HCT116 (cell line): ENCODE data around the gene POU3F2.

Experiments used
- EGR1 ChIP-seq: IDR thresholded peaks from 2 replicates; pipeline ENCODE4 v1.6.1; 2012; ENCODE audit warnings: low read depth
- EZH2 ChIP-seq: fragments of 200-600 bp; sonication (generic); IDR thresholded peaks from 2 replicates; pipeline ENCODE4 v1.6.1; 2017; ENCODE audit warnings: antibody characterized with exemption, mixed run types
- EZH2phosphoT487 ChIP-seq: fragments of 200-600 bp; IDR thresholded peaks from 2 replicates; pipeline ENCODE4 v1.6.1; 2018; ENCODE audit warnings: antibody characterized with exemption, borderline replicate concordance
- POLR2A ChIP-seq: IDR thresholded peaks from 2 replicates; pipeline ENCODE4 v1.7.0; 2011; ENCODE audit warnings: borderline replicate concordance; ENCODE audit not compliant: insufficient read depth, insufficient read length; ENCODE audit errors: extremely low read depth
- POLR2AphosphoS5 ChIP-seq: IDR thresholded peaks from 2 replicates; pipeline ENCODE4 v1.6.1; 2011; ENCODE audit warnings: mild to moderate bottlenecking, low read depth, low read length, moderate library complexity
- SIN3A ChIP-seq: IDR thresholded peaks from 2 replicates; pipeline ENCODE4 v1.6.1; 2012; ENCODE audit warnings: low read depth
- SP1 ChIP-seq: IDR thresholded peaks from 2 replicates; pipeline ENCODE4 v1.6.1; 2012; ENCODE audit warnings: low read depth
- SRF ChIP-seq: IDR thresholded peaks from 2 replicates; pipeline ENCODE4 v1.6.1; 2012; ENCODE audit warnings: low read depth
- ZFX ChIP-seq: fragments of 450-650 bp; IDR thresholded peaks from 2 replicates; pipeline ENCODE4 v1.6.1; 2017
- TF ChIP-seq, protein P1 (sequence below), 3 experiments: fragments of 200-600 bp in 1 of 3; sonication (generic) in 1 of 3; IDR thresholded peaks in 2 of 3; conservative IDR thresholded peaks in 1 of 3; 2 replicates each; pipeline ENCODE4 v1.5.1; 2012 to 2017; ENCODE audit warnings: low read depth in 2 of 3, low read length in 2 of 3, antibody characterized with exemption in 1 of 3, borderline replicate concordance in 1 of 3, control low read depth in 1 of 3, mild to moderate bottlenecking in 1 of 3, mixed read lengths in 1 of 3, mixed run types in 1 of 3, moderate library complexity in 1 of 3; ENCODE audit not compliant: insufficient read depth in 1 of 3
- TF ChIP-seq, protein P2 (sequence below): IDR thresholded peaks from 2 replicates; pipeline ENCODE4 v1.6.1; 2012; ENCODE audit warnings: low read depth
- TF ChIP-seq, protein P3 (sequence below): IDR thresholded peaks from 2 replicates; pipeline ENCODE4 v1.6.1; 2011; ENCODE audit warnings: mild to moderate bottlenecking, low read length, moderate library complexity; ENCODE audit not compliant: insufficient replicate concordance; ENCODE audit errors: extremely low read depth
- TF ChIP-seq, protein P4 (sequence below): IDR thresholded peaks from 2 replicates; pipeline ENCODE4 v1.6.1; 2012

DNA sequence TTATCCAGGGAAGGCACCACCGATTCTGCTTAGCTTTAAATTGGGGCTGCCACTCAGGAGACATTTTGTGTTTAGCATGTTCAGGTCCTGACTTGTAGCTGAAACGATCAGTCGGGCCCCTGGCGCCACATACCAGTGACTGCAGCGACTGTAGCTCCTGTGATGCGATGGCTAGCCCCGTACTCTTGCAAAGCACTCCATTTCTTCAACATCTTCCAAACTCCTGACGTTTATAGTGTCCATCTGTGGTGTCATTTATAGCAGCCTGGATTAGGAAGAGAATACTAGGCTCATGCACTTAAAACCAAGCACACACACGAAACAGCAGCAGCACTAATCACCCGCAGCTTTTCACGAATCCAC is 13.0 kb downstream of the POU3F2 start:
- TF ChIP-seq, protein P1, sequence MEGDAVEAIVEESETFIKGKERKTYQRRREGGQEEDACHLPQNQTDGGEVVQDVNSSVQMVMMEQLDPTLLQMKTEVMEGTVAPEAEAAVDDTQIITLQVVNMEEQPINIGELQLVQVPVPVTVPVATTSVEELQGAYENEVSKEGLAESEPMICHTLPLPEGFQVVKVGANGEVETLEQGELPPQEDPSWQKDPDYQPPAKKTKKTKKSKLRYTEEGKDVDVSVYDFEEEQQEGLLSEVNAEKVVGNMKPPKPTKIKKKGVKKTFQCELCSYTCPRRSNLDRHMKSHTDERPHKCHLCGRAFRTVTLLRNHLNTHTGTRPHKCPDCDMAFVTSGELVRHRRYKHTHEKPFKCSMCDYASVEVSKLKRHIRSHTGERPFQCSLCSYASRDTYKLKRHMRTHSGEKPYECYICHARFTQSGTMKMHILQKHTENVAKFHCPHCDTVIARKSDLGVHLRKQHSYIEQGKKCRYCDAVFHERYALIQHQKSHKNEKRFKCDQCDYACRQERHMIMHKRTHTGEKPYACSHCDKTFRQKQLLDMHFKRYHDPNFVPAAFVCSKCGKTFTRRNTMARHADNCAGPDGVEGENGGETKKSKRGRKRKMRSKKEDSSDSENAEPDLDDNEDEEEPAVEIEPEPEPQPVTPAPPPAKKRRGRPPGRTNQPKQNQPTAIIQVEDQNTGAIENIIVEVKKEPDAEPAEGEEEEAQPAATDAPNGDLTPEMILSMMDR (IDR thresholded peaks at IDR 0.05 in 2 of 3, conservative IDR thresholded peaks at IDR 0.05 in 1 of 3; ENCODE audit: borderline replicate concordance in 1 of 3, insufficient read depth in 1 of 3, low read depth in 2 of 3, low read length in 2 of 3): no peak
- TF ChIP-seq SRF: no peak
- no peak for TF ChIP-seq POLR2A
- no peak for TF ChIP-seq SIN3A
- TF ChIP-seq EZH2phosphoT487: no peak
- no peak for TF ChIP-seq SP1
- no peak for TF ChIP-seq POLR2AphosphoS5
- TF ChIP-seq, protein P2, sequence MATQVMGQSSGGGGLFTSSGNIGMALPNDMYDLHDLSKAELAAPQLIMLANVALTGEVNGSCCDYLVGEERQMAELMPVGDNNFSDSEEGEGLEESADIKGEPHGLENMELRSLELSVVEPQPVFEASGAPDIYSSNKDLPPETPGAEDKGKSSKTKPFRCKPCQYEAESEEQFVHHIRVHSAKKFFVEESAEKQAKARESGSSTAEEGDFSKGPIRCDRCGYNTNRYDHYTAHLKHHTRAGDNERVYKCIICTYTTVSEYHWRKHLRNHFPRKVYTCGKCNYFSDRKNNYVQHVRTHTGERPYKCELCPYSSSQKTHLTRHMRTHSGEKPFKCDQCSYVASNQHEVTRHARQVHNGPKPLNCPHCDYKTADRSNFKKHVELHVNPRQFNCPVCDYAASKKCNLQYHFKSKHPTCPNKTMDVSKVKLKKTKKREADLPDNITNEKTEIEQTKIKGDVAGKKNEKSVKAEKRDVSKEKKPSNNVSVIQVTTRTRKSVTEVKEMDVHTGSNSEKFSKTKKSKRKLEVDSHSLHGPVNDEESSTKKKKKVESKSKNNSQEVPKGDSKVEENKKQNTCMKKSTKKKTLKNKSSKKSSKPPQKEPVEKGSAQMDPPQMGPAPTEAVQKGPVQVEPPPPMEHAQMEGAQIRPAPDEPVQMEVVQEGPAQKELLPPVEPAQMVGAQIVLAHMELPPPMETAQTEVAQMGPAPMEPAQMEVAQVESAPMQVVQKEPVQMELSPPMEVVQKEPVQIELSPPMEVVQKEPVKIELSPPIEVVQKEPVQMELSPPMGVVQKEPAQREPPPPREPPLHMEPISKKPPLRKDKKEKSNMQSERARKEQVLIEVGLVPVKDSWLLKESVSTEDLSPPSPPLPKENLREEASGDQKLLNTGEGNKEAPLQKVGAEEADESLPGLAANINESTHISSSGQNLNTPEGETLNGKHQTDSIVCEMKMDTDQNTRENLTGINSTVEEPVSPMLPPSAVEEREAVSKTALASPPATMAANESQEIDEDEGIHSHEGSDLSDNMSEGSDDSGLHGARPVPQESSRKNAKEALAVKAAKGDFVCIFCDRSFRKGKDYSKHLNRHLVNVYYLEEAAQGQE: no peak
- TF ChIP-seq, protein P3, sequence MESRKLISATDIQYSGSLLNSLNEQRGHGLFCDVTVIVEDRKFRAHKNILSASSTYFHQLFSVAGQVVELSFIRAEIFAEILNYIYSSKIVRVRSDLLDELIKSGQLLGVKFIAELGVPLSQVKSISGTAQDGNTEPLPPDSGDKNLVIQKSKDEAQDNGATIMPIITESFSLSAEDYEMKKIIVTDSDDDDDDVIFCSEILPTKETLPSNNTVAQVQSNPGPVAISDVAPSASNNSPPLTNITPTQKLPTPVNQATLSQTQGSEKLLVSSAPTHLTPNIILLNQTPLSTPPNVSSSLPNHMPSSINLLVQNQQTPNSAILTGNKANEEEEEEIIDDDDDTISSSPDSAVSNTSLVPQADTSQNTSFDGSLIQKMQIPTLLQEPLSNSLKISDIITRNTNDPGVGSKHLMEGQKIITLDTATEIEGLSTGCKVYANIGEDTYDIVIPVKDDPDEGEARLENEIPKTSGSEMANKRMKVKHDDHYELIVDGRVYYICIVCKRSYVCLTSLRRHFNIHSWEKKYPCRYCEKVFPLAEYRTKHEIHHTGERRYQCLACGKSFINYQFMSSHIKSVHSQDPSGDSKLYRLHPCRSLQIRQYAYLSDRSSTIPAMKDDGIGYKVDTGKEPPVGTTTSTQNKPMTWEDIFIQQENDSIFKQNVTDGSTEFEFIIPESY: no peak
- TF ChIP-seq ZFX: no peak
- TF ChIP-seq, protein P4, sequence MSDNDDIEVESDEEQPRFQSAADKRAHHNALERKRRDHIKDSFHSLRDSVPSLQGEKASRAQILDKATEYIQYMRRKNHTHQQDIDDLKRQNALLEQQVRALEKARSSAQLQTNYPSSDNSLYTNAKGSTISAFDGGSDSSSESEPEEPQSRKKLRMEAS: no peak
- TF ChIP-seq EGR1: no peak
- no peak for TF ChIP-seq EZH2
